ENCODE data around the gene INPP5A.

INPP5A gene

GRCh38 chr10:132518572-132519381 lies 18.8 kb upstream of the INPP5A start:
- no peak for DNase-seq

GRCh38 chr10:132519382-132520176 lies 18.0 kb upstream of the INPP5A start:
- DNase-seq, result no peak

- DNase-seq, result no peak
These were observed 17.3 kb upstream of the INPP5A start for GRCh38 chr10:132520177-132520811.

GRCh38 chr10:132521041-132521465 lies 16.5 kb upstream of the INPP5A start:
- no peak for DNase-seq

GRCh38 chr10:132521466-132522102 lies 16.0 kb upstream of the INPP5A start:
- DNase-seq, result peak in 1 of 4 experiments; percentile 24

- no peak for DNase-seq
These were observed 14.8 kb upstream of the INPP5A start for GRCh38 chr10:132522521-132523411.

- no peak for DNase-seq
These were observed 13.8 kb upstream of the INPP5A start for GRCh38 chr10:132523561-132524442.

- DNase-seq, result no peak
These were observed 12.9 kb upstream of the INPP5A start for GRCh38 chr10:132524443-132525285.

- no peak for DNase-seq
These were observed 10.9 kb upstream of the INPP5A start for GRCh38 chr10:132526676-132527075.

- DNase-seq, result no peak
These were observed 10.1 kb upstream of the INPP5A start for GRCh38 chr10:132527339-132528063.

- DNase-seq, result no peak
These were observed 9.4 kb upstream of the INPP5A start for GRCh38 chr10:132528064-132528691.

- DNase-seq, result no peak
These were observed 5.4 kb upstream of the INPP5A start for GRCh38 chr10:132532179-132532578.

GRCh38 chr10:132532749-132533560 lies 4.6 kb upstream of the INPP5A start:
- DNase-seq, result no peak

- DNase-seq, result no peak
These were observed 3.9 kb upstream of the INPP5A start for GRCh38 chr10:132533571-132534260.

- DNase-seq, result no peak
These were observed 3.1 kb upstream of the INPP5A start for GRCh38 chr10:132534391-132535064.

GRCh38 chr10:132535065-132535651 lies 2.4 kb upstream of the INPP5A start:
- no peak for DNase-seq

Data from suppressor macrophage (primary cell).